ENCODE data around the gene ZYX.

Gene ZYX

GRCh38 chr7:143426479-143427142, 45.5 kb downstream of the ZYX start:
- no peak for DNase-seq

- DNase-seq, result no peak
Measured at GRCh38 chr7:143429770-143430698, 48.9 kb downstream of the ZYX start.

- no peak for DNase-seq
Measured at GRCh38 chr7:143431109-143431508, 50.0 kb downstream of the ZYX start.

- no peak for DNase-seq
Measured at GRCh38 chr7:143433759-143434158, 52.6 kb downstream of the ZYX start.

GRCh38 chr7:143434660-143435059, 53.5 kb downstream of the ZYX start:
- no peak for DNase-seq

GRCh38 chr7:143435266-143435665, 54.1 kb downstream of the ZYX start:
- no peak for DNase-seq

- no peak for DNase-seq
Measured at GRCh38 chr7:143436325-143436946, 55.3 kb downstream of the ZYX start.

- DNase-seq, result no peak
Measured at GRCh38 chr7:143437578-143437977, 56.4 kb downstream of the ZYX start.

- DNase-seq, result no peak
Measured at GRCh38 chr7:143439866-143440265, 58.7 kb downstream of the ZYX start.
